GM13977 (cell line): ENCODE data around the gene HHAT.
"Not testable (repeated sequence)": the region's sequence is repeated elsewhere in the genome, so short reads cannot be mapped to it uniquely, and the experiment has no call there.

Experiments
- DNase-seq: peaks from one replicate; pipeline ENCODE4 v3.0.0; 2012; ENCODE audit warnings: low spot score
- CTCF ChIP-seq: IDR thresholded peaks from 2 replicates; pipeline ENCODE4 v1.5.1; 2012; ENCODE audit warnings: mild to moderate bottlenecking, control low read depth; ENCODE audit not compliant: insufficient read depth; ENCODE audit errors: extremely low read depth, missing control alignments
- in situ Hi-C: fragments of 300-500 bp; cut with MboI; formaldehyde crosslinking; loops from one replicate; pipeline ENCODE4 v1.12.0; 2022; ENCODE audit warnings: low sequenced_read_pairs, low pct_unique_long_range_greater_than_20kb, mixed read lengths, inconsistent platforms; ENCODE audit not compliant: unreplicated experiment

HHAT gene

GRCh38 chr1:210413951-210414350 is 85.2 kb downstream of the HHAT start:
- TF ChIP-seq CTCF, result no peak
- in situ Hi-C loops, result loop anchor here (25.0 kb wide), 1 partner anchor 723 kb away; the partner anchor contains the start of gene KCNH1
- no peak for DNase-seq

- no peak for DNase-seq
- no peak for TF ChIP-seq CTCF
- in situ Hi-C loops, result loop anchor here (25.0 kb wide), 1 partner anchor 721 kb away; the partner anchor contains the start of gene KCNH1
Measured at GRCh38 chr1:210415846-210416448, 87.2 kb downstream of the HHAT start.

DNA sequence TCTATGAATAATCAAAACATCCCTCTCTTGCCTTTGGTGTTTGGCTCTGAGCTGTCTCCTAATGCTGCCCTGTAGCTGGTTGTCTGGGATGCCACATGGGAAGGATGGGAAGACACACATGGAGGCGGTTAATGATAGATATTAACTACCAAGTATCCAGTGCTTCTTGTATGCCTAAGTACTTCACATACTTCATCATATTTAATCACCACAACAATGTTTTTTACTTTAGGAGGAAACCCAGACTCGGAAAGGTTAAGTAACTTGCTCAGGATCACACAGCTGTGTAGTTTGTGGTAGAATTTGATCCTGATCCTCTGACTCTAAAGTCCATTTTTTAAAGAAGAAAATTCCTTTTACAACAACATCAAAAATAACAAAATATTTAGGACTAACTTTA is 88.0 kb downstream of the HHAT start:
- no peak for DNase-seq
- in situ Hi-C loops, result loop anchor here (25.0 kb wide), 1 partner anchor 721 kb away; the partner anchor contains the start of gene KCNH1
- TF ChIP-seq CTCF, result no peak

DNA sequence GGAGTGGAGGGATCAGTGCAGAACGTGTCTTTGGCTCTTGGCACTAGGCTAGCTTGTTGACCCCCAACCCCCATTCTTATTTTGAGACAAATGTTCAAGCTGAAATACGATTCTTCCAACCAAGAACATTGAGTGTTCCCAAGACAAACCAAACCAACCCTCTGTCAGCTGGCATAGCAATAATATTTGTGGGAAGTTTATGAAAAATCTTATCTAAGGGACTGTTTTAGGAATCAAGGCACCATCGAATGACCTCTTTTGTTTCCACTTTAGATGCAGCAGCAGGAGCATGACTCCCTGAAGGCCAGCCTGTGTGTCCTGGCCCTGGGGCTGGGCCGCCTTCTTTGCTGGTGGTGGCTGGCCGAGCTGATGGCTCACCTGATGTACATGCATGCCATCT is 89.2 kb downstream of the HHAT start:
- in situ Hi-C loops, result loop anchor here (25.0 kb wide), 1 partner anchor 719 kb away; the partner anchor contains the start of gene KCNH1
- no peak for DNase-seq
- TF ChIP-seq CTCF, result no peak

GRCh38 chr1:210418863-210419650 is 90.4 kb downstream of the HHAT start:
- no peak for DNase-seq
- in situ Hi-C loops, result loop anchor here (25.0 kb wide), 1 partner anchor 718 kb away; the partner anchor contains the start of gene KCNH1
- TF ChIP-seq CTCF, result no peak

- in situ Hi-C loops, DNase-seq: not testable (repeated sequence)
Measured at GRCh38 chr1:210426696-210427095, 98.0 kb downstream of the HHAT start.

- no peak for TF ChIP-seq CTCF
- in situ Hi-C loops, result no loop called here
- DNase-seq, result no peak
Measured at GRCh38 chr1:210428696-210429095, 100.0 kb downstream of the HHAT start.
